Measurements from ENCODE around the gene ULK1.

ULK1 gene

GRCh38 chr12:131854861-131855476, 39.5 kb upstream of the ULK1 start:
- DNase-seq (ENCODE audit: low read depth in 1 of 2, low spot score in 1 of 2) = no peak

GRCh38 chr12:131855521-131856142, 38.8 kb upstream of the ULK1 start:
- in situ Hi-C loops (cut with HindIII; ENCODE audit: low pct_unique_long_range_greater_than_20kb, low sequenced_read_pairs) = no loop called here
- peak; percentile 66 to 80 for DNase-seq (ENCODE audit: low read depth in 1 of 2, low spot score in 1 of 2)
- TF ChIP-seq JUND (IDR thresholded peaks at IDR 0.05; ENCODE audit: low read depth) = no peak

More at GRCh38 chr12:131854861-131855476, 39.5 kb upstream of the ULK1 start:
- in situ Hi-C loops (cut with HindIII; ENCODE audit: low pct_unique_long_range_greater_than_20kb, low sequenced_read_pairs) = no loop called here
- TF ChIP-seq JUND (IDR thresholded peaks at IDR 0.05; ENCODE audit: low read depth) = no peak

GRCh38 chr12:131856366-131857097, 37.9 kb upstream of the ULK1 start:
- DNase-seq (ENCODE audit: low read depth in 1 of 2, low spot score in 1 of 2) = no peak
- no peak for TF ChIP-seq JUND (IDR thresholded peaks at IDR 0.05; ENCODE audit: low read depth)
- in situ Hi-C loops (cut with HindIII; ENCODE audit: low pct_unique_long_range_greater_than_20kb, low sequenced_read_pairs) = no loop called here

GRCh38 chr12:131857908-131858850, 36.2 kb upstream of the ULK1 start:
- no peak for DNase-seq (ENCODE audit: low read depth in 1 of 2, low spot score in 1 of 2)
- in situ Hi-C loops (cut with HindIII; ENCODE audit: low pct_unique_long_range_greater_than_20kb, low sequenced_read_pairs) = no loop called here
- TF ChIP-seq JUND (IDR thresholded peaks at IDR 0.05; ENCODE audit: low read depth) = no peak

GRCh38 chr12:131860472-131861260, 33.8 kb upstream of the ULK1 start:
- DNase-seq (ENCODE audit: low read depth in 1 of 2, low spot score in 1 of 2) = peak; percentile 48 to 84
- no peak for TF ChIP-seq JUND (IDR thresholded peaks at IDR 0.05; ENCODE audit: low read depth)

GRCh38 chr12:131861261-131862083, 33.0 kb upstream of the ULK1 start:
- TF ChIP-seq JUND (IDR thresholded peaks at IDR 0.05; ENCODE audit: low read depth) = no peak
- DNase-seq (ENCODE audit: low read depth in 1 of 2, low spot score in 1 of 2) = no peak
- in situ Hi-C loops (cut with HindIII; ENCODE audit: low pct_unique_long_range_greater_than_20kb, low sequenced_read_pairs) = no loop called here

More at GRCh38 chr12:131860472-131861260, 33.8 kb upstream of the ULK1 start:
- in situ Hi-C loops (cut with HindIII; ENCODE audit: low pct_unique_long_range_greater_than_20kb, low sequenced_read_pairs) = no loop called here

- no peak for DNase-seq (ENCODE audit: low read depth in 1 of 2, low spot score in 1 of 2)
- no peak for TF ChIP-seq JUND (IDR thresholded peaks at IDR 0.05; ENCODE audit: low read depth)
- in situ Hi-C loops (cut with HindIII; ENCODE audit: low pct_unique_long_range_greater_than_20kb, low sequenced_read_pairs) = no loop called here
Observed at GRCh38 chr12:131862084-131862441, 32.4 kb upstream of the ULK1 start.

GRCh38 chr12:131862600-131862993, 31.8 kb upstream of the ULK1 start:
- DNase-seq (ENCODE audit: low read depth in 1 of 2, low spot score in 1 of 2) = no peak
- in situ Hi-C loops (cut with HindIII; ENCODE audit: low pct_unique_long_range_greater_than_20kb, low sequenced_read_pairs) = no loop called here
- TF ChIP-seq JUND (IDR thresholded peaks at IDR 0.05; ENCODE audit: low read depth) = no peak

- no peak for DNase-seq (ENCODE audit: low read depth in 1 of 2, low spot score in 1 of 2)
- no peak for TF ChIP-seq JUND (IDR thresholded peaks at IDR 0.05; ENCODE audit: low read depth)
- in situ Hi-C loops (cut with HindIII; ENCODE audit: low pct_unique_long_range_greater_than_20kb, low sequenced_read_pairs) = no loop called here
Observed at GRCh38 chr12:131862994-131863710, 31.3 kb upstream of the ULK1 start.

GRCh38 chr12:131863711-131864396, 30.6 kb upstream of the ULK1 start:
- in situ Hi-C loops (cut with HindIII; ENCODE audit: low pct_unique_long_range_greater_than_20kb, low sequenced_read_pairs) = no loop called here
- TF ChIP-seq JUND (IDR thresholded peaks at IDR 0.05; ENCODE audit: low read depth) = no peak
- DNase-seq (ENCODE audit: low read depth in 1 of 2, low spot score in 1 of 2) = no peak

Data from T47D (cell line).